ENCODE measurements around the gene FAF1. TPM values are rescaled to one million over a fixed set of nuclear protein-coding genes. Genes with fewer than 3 reads are reported as not detected.

FAF1 gene
- total and polyA plus RNA-seq, 2 of the 8 experiments (the other 6 are each of a cell fraction or from before 2014, with no cell fraction given) = 10.8 to 65.9 TPM

DNA sequence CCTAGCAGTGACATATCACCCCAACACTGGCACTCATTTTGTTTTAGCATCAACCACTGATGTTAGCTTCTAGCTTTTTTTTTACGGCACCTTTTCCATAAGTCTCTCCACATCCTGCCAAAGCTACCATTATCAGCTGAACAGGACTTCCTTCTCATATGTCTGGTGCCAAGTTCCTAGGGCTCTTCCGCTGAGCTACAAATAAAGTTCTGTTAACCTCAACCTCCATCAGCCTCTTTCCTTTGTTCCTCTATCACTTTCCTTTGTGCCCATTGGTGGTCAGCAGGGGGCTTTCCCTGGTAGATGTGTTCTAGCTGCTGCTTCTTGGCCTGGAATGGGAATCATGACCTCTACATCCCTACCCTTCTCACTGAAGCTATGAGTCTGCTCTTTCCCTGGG, 163.8 kb downstream of the FAF1 start (continued):
- TF ChIP-seq, protein P1, sequence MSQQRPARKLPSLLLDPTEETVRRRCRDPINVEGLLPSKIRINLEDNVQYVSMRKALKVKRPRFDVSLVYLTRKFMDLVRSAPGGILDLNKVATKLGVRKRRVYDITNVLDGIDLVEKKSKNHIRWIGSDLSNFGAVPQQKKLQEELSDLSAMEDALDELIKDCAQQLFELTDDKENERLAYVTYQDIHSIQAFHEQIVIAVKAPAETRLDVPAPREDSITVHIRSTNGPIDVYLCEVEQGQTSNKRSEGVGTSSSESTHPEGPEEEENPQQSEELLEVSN (IDR thresholded peaks at IDR 0.05) = no peak
- TF ChIP-seq BACH1 (IDR thresholded peaks at IDR 0.05; ENCODE audit: low read length) (no peak), SP2 (IDR thresholded peaks at IDR 0.05; ENCODE audit: low read length) (no peak), RFX5 (IDR thresholded peaks at IDR 0.05; ENCODE audit: borderline replicate concordance, low read depth, low read length) (no peak), EP300 (IDR thresholded peaks at IDR 0.05; ENCODE audit: borderline replicate concordance in 1 of 2, low read depth in 2 of 2, low read length in 2 of 2) (no peak), CBX8 (IDR thresholded peaks at IDR 0.05; ENCODE audit: borderline replicate concordance, low read depth, low read length) (no peak), EGR1 (IDR thresholded peaks at IDR 0.05; ENCODE audit: borderline replicate concordance, low read depth, low read length) (no peak), EZH2 (IDR thresholded peaks at IDR 0.05; ENCODE audit: low read depth, low read length, severe bottlenecking) (no peak)
- TF ChIP-seq, protein P2, sequence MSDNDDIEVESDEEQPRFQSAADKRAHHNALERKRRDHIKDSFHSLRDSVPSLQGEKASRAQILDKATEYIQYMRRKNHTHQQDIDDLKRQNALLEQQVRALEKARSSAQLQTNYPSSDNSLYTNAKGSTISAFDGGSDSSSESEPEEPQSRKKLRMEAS (IDR thresholded peaks at IDR 0.05) = no peak

All from H1 (cell line).